ENCODE results near the gene GSK3A.

Gene GSK3A

DNA sequence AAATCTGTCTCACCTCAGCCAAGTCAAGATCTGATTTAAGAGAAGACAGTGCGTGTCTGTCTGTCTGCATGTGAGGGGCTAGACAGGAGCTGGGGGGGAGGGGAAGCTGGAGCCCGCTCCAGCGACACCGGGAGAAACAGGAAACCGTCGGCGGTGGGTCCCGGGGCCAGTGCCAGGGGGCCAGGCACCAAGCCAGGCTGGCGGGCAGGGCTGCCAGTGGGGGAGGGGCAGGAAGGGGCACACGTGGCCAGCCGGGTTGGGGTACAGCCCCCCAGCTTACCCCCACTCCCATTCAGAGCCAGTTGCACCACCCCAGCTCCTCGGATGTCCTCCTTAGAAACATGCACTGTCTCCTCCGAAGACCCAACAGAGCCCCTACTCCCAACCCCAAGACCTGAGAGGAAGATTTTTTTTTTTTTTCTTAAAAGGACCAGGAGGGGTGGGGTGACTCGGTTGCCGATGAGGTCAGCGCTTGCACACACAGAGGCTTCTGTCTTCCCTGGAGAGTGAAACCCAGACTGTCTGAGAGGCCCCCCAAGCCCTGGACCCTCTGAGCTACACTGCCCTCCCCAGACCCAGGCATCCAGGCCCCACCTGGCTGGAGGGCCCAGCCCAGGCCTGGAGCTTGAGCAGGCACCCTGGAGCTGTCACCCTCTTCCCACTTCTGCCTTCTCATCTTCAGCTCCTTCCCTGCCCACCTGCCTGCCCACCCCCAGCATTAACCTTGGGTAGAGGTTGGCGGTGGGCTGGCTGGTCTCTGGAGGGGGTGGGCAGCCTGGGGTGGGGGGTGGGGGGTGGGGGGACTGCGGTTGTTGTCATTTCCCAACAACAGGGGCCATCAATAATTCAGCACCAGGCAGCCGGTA lies 8.5 kb upstream of the GSK3A start:
- H4K20me1 ChIP-seq (ENCODE audit: insufficient read depth, low read length) = peaks cover 31% of the 10 kb centered on the region
- peaks cover 29% of the 10 kb centered on the region for H3K4me1 ChIP-seq (ENCODE audit: low read length)
- H2AFZ ChIP-seq (ENCODE audit: low read depth, low read length) = no peak overlapping the region
- no peaks in the 10 kb centered on the region for H3K9me3 ChIP-seq (ENCODE audit: insufficient read depth, low read length)
- no peak for TF ChIP-seq EZH2phosphoT487 (IDR thresholded peaks at IDR 0.05; ENCODE audit: low read depth)
- TF ChIP-seq, protein P1, sequence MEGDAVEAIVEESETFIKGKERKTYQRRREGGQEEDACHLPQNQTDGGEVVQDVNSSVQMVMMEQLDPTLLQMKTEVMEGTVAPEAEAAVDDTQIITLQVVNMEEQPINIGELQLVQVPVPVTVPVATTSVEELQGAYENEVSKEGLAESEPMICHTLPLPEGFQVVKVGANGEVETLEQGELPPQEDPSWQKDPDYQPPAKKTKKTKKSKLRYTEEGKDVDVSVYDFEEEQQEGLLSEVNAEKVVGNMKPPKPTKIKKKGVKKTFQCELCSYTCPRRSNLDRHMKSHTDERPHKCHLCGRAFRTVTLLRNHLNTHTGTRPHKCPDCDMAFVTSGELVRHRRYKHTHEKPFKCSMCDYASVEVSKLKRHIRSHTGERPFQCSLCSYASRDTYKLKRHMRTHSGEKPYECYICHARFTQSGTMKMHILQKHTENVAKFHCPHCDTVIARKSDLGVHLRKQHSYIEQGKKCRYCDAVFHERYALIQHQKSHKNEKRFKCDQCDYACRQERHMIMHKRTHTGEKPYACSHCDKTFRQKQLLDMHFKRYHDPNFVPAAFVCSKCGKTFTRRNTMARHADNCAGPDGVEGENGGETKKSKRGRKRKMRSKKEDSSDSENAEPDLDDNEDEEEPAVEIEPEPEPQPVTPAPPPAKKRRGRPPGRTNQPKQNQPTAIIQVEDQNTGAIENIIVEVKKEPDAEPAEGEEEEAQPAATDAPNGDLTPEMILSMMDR (IDR thresholded peaks at IDR 0.05; ENCODE audit: low read depth, low read length) = no peak
- H3K27me3 ChIP-seq (ENCODE audit: low read depth, low read length) = 0 out of 2 replicates have a peak, but pooled peaks cover 2% of the 10 kb centered on the region
- no peak overlapping the region for H3K27ac ChIP-seq (ENCODE audit: low read length)
- H3K36me3 ChIP-seq (replicated peaks; ENCODE audit: low read depth, low read length) = peaks cover 17% of the 10 kb centered on the region
- H3K79me2 ChIP-seq (ENCODE audit: low read length) = peaks cover 55% of the 10 kb centered on the region
- H3K4me2 ChIP-seq (ENCODE audit: low read length) = no peak overlapping the region
- H3K9ac ChIP-seq (ENCODE audit: low read length) = no peak overlapping the region
- no peak overlapping the region for H3K4me3 ChIP-seq (ENCODE audit: low read length)

DNA sequence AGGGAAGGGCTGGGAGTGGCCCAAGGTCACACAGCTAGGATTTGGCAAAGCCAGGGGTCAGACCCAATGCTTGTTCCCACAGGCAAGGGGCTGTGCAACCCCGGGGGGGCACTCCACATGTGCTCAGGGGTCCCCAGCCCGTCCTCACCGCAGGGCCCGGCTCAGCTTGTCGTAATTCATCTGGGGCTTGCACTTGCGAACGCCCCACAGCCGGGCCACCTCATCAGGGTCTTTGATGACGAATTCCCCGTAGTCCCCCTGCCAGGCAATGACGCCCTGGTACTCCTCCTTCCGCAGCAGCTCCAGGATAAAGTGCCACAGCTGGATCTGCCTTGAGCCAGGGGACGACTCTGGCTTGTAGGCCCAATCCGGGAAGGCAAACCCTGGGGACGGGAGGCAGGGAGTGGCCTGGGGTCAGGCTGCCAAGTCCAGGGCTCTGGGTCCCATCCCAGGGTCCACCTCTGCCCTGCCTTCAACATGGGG lies 7.8 kb upstream of the GSK3A start:
- TF ChIP-seq, protein P1 (IDR thresholded peaks at IDR 0.05; ENCODE audit: low read depth, low read length) = no peak
- TF ChIP-seq EZH2phosphoT487 (IDR thresholded peaks at IDR 0.05; ENCODE audit: low read depth) = no peak
- no peaks in the 10 kb centered on the region for H3K27me3 ChIP-seq (ENCODE audit: low read depth, low read length)
- H3K9me3 ChIP-seq (ENCODE audit: insufficient read depth, low read length) = no peaks in the 10 kb centered on the region
- H3K4me1 ChIP-seq (ENCODE audit: low read length) = peaks cover 26% of the 10 kb centered on the region
- no peak overlapping the region for H3K27ac ChIP-seq (ENCODE audit: low read length)
- H3K4me3 ChIP-seq (ENCODE audit: low read length) = no peak overlapping the region
- H3K79me2 ChIP-seq (ENCODE audit: low read length) = peaks cover 55% of the 10 kb centered on the region
- no peak overlapping the region for H2AFZ ChIP-seq (ENCODE audit: low read depth, low read length)
- H4K20me1 ChIP-seq (ENCODE audit: insufficient read depth, low read length) = peaks cover 31% of the 10 kb centered on the region
- no peak overlapping the region for H3K4me2 ChIP-seq (ENCODE audit: low read length)
- H3K9ac ChIP-seq (ENCODE audit: low read length) = no peak overlapping the region
- H3K36me3 ChIP-seq (replicated peaks; ENCODE audit: low read depth, low read length) = peaks cover 17% of the 10 kb centered on the region

DNA sequence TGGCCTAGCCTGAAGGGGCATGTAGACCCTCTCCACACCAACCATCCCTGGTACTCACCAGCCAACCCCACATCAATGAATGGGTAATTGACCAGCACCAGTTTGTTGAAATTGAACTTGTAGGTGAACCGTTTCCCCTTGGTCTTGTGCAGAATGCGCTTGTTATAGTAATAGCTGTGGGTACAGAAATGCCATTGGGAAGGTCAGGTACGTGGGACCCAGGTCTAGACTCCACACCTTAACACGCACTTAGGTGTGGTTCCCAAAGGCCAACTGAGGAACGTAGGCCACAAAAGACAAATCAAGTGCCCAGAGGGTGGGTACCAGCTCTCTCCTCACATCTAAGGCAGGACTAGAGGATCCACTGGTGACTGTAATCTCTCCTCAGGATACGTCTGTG lies 7.4 kb upstream of the GSK3A start:
- Histone ChIP-seq H3K27ac (ENCODE audit: low read length) (no peak overlapping the region), H3K4me2 (ENCODE audit: low read length) (no peak overlapping the region), H2AFZ (ENCODE audit: low read depth, low read length) (no peak overlapping the region), H3K4me1 (ENCODE audit: low read length) (peaks cover 31% of the 10 kb centered on the region), H3K36me3 (replicated peaks; ENCODE audit: low read depth, low read length) (peaks cover 17% of the 10 kb centered on the region), H4K20me1 (ENCODE audit: insufficient read depth, low read length) (peaks cover 31% of the 10 kb centered on the region), H3K79me2 (ENCODE audit: low read length) (peaks cover 53% of the 10 kb centered on the region), H3K9me3 (ENCODE audit: insufficient read depth, low read length) (no peaks in the 10 kb centered on the region), H3K27me3 (ENCODE audit: low read depth, low read length) (no peaks in the 10 kb centered on the region), H3K9ac (ENCODE audit: low read length) (no peak overlapping the region), H3K4me3 (ENCODE audit: low read length) (no peak overlapping the region)
- TF ChIP-seq, protein P1 (IDR thresholded peaks at IDR 0.05; ENCODE audit: low read depth, low read length) = no peak
- TF ChIP-seq EZH2phosphoT487 (IDR thresholded peaks at IDR 0.05; ENCODE audit: low read depth) = no peak

GRCh38 chr19:42249149-42249750 lies 6.8 kb upstream of the GSK3A start:
- Histone ChIP-seq H3K27ac (ENCODE audit: low read length) (no peak overlapping the region), H2AFZ (ENCODE audit: low read depth, low read length) (no peak overlapping the region), H3K9me3 (ENCODE audit: insufficient read depth, low read length) (no peaks in the 10 kb centered on the region), H3K79me2 (ENCODE audit: low read length) (peaks cover 48% of the 10 kb centered on the region), H4K20me1 (ENCODE audit: insufficient read depth, low read length) (peaks cover 31% of the 10 kb centered on the region), H3K4me1 (ENCODE audit: low read length) (peaks cover 31% of the 10 kb centered on the region), H3K36me3 (replicated peaks; ENCODE audit: low read depth, low read length) (peaks cover 17% of the 10 kb centered on the region), H3K9ac (ENCODE audit: low read length) (no peak overlapping the region), H3K4me3 (ENCODE audit: low read length) (no peak overlapping the region), H3K4me2 (ENCODE audit: low read length) (no peak overlapping the region), H3K27me3 (ENCODE audit: low read depth, low read length) (no peaks in the 10 kb centered on the region)
- no peak for TF ChIP-seq EZH2phosphoT487 (IDR thresholded peaks at IDR 0.05; ENCODE audit: low read depth)
- TF ChIP-seq, protein P1 (IDR thresholded peaks at IDR 0.05; ENCODE audit: low read depth, low read length) = no peak
